Nasal cavity respiratory epithelium epithelial cell of viscerocranial mucosa (primary cell): ENCODE measurements around the gene FAM161A. TPM values are rescaled to one million over a fixed set of nuclear protein-coding genes. Genes with fewer than 3 reads are reported as not detected.

ENCODE experiments used
- total RNA-seq: library from RNA; depleted of rRNA; stranded (reverse); fragments of >200 nt; gene quantifications from 2 replicates; pipeline ENCODE4 v1.2.3, GENCODE V29; 2014

FAM161A gene, protein sequence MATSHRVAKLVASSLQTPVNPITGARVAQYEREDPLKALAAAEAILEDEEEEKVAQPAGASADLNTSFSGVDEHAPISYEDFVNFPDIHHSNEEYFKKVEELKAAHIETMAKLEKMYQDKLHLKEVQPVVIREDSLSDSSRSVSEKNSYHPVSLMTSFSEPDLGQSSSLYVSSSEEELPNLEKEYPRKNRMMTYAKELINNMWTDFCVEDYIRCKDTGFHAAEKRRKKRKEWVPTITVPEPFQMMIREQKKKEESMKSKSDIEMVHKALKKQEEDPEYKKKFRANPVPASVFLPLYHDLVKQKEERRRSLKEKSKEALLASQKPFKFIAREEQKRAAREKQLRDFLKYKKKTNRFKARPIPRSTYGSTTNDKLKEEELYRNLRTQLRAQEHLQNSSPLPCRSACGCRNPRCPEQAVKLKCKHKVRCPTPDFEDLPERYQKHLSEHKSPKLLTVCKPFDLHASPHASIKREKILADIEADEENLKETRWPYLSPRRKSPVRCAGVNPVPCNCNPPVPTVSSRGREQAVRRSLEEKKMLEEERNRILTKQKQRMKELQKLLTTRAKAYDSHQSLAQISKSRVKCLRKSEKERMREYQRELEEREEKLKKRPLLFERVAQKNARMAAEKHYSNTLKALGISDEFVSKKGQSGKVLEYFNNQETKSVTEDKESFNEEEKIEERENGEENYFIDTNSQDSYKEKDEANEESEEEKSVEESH
- total RNA-seq = 1.0 and 1.8 TPM in 2 replicates

GRCh38 chr2:61853847-61854563 is at the start of gene FAM161A:
Gene FAM161A (minus strand): TSS chr2:61854060. CDS start chr2:61854041, 19 bp downstream.

GRCh38 chr2:61888267-61889055 is 34.6 kb upstream of the FAM161A start, which contains the start of gene CCT4:
Gene CCT4 (minus strand): TSS chr2:61888656. CDS start chr2:61888507, 149 bp downstream.

Other genes with a start within 250 kb of the FAM161A start
- gene CCT4, start 34.6 kb upstream of the FAM161A start, total RNA-seq = 146 and 158 TPM in 2 replicates
- 22.7 and 26.3 TPM in 2 replicates for gene COMMD1, start 51.6 kb upstream of the FAM161A start, total RNA-seq